Stimulated activated naive B cell treated with anti-CD40 and anti-IgM and Interleukin-4, amounts not matched to agents 10 μg/mL and 1 μg/mL and 100 μg/mL, for 72 hours (primary cell): ENCODE measurements around the gene PTPRQ.
"Not testable (repeated sequence)": the region's sequence is repeated elsewhere in the genome, so short reads cannot be mapped to it uniquely, and the experiment has no call there.

Experiments
- ATAC-seq, 2 donors: fragments of 150-1000 bp; cut with Tn5 transposase; replicated peaks; 2 replicates each; pipeline ENCODE4 v1.10.0; 2021; ENCODE audit warnings: moderate library complexity in 1 of 2
- DNase-seq: peaks from one replicate; pipeline ENCODE4 v3.0.0; 2021
- H3K27ac Mint-ChIP-seq: one replicate; pipeline ENCODE4 v1.8.0; 2022; ENCODE audit warnings: mild to moderate bottlenecking, mixed read lengths
- H3K27me3 Mint-ChIP-seq, 2 donors: one replicate each; pipeline ENCODE4 v1.8.0; 2022; ENCODE audit warnings: mixed read lengths in 2 of 2
- H3K36me3 Mint-ChIP-seq, 2 donors: one replicate each; pipeline ENCODE4 v1.8.0; 2022; ENCODE audit warnings: mixed read lengths in 2 of 2, mild to moderate bottlenecking in 1 of 2
- H3K4me1 Mint-ChIP-seq, 2 donors: one replicate each; pipeline ENCODE4 v1.8.0; 2022; ENCODE audit warnings: mixed read lengths in 2 of 2, mild to moderate bottlenecking in 1 of 2
- H3K4me3 Mint-ChIP-seq, 2 donors: one replicate each; pipeline ENCODE4 v1.8.0; 2022; ENCODE audit warnings: mild to moderate bottlenecking in 2 of 2, mixed read lengths in 2 of 2, moderate library complexity in 1 of 2
- H3K9me3 Mint-ChIP-seq, 2 donors: one replicate each; pipeline ENCODE4 v1.8.0; 2022; ENCODE audit warnings: mixed read lengths in 2 of 2, mild to moderate bottlenecking in 1 of 2

PTPRQ gene

DNA sequence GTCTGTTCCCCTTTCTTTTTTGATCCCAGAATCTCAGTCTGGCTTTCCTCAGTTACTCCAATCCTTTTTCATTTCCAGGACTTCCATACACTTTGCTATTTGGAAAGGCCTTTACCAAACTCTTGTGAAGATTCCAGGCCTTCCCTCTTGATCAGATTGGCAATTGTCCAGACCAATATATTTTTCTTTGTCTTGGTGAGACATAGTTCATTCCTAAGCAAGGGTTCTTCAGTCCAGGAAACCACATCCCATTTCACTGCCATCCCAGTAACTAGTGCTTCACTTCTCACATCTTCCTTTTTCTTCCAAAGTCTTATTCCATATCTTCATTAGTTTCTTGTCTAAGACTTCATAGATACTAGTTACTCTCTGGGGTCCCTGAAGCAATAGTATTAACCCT, 2.1 kb upstream of the PTPRQ start:
- H3K4me1 Mint-ChIP-seq: no peaks in the 10 kb centered on the region
- no peaks in the 10 kb centered on the region for H3K36me3 Mint-ChIP-seq
- H3K4me3 Mint-ChIP-seq: no peak overlapping the region
- ATAC-seq: no peak
- H3K9me3 Mint-ChIP-seq: peaks cover 1 to 5% of the 10 kb centered on the region in 2 donors
- no peak for DNase-seq
- H3K27me3 Mint-ChIP-seq: no peaks in the 10 kb centered on the region
- H3K27ac Mint-ChIP-seq: no peak overlapping the region

- Mint-ChIP-seq H3K27ac (no peak overlapping the region), H3K36me3 (no peaks in the 10 kb centered on the region), H3K9me3 (peaks cover 5% of the 10 kb centered on the region in 2 donors), H3K27me3 (no peaks in the 10 kb centered on the region), H3K4me3 (no peak overlapping the region), H3K4me1 (no peaks in the 10 kb centered on the region)
- DNase-seq (no peak), ATAC-seq (no peak)
These were observed 1.4 kb upstream of the PTPRQ start for GRCh38 chr12:80442426-80443222.

- ATAC-seq (no peak), DNase-seq (no peak)
- Mint-ChIP-seq H3K27ac (no peak overlapping the region), H3K27me3 (no peaks in the 10 kb centered on the region), H3K4me1 (no peaks in the 10 kb centered on the region), H3K4me3 (no peak overlapping the region), H3K36me3 (no peaks in the 10 kb centered on the region), H3K9me3 (peaks cover 5 to 7% of the 10 kb centered on the region in 2 donors)
These were observed 1.2 kb downstream of the PTPRQ start for GRCh38 chr12:80445083-80445793.

DNA sequence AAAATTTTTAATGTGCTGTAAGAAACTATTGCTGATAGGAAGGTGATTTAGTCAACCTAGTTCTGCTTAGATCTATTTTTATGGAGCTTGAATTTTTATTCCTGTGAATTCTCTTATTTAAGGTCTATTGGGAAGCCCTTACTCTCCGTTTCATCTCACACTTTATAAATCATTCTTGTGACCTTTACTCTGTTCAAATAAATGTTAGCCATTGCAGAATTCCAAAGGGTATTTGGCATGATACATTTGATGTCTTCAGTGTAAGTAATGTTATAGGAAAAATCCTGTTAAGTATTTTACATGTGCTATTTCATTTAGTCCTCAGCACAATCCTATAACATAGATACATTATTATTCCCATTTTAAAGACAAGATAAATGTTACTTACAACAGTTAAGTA, 12.5 kb downstream of the PTPRQ start:
- DNase-seq (no peak), ATAC-seq (no peak)
- Mint-ChIP-seq H3K4me1 (no peaks in the 10 kb centered on the region), H3K36me3 (no peaks in the 10 kb centered on the region), H3K9me3 (peaks cover 0 to 4% of the 10 kb centered on the region in 2 donors), H3K4me3 (no peak overlapping the region), H3K27ac (no peak overlapping the region), H3K27me3 (no peaks in the 10 kb centered on the region)

DNA sequence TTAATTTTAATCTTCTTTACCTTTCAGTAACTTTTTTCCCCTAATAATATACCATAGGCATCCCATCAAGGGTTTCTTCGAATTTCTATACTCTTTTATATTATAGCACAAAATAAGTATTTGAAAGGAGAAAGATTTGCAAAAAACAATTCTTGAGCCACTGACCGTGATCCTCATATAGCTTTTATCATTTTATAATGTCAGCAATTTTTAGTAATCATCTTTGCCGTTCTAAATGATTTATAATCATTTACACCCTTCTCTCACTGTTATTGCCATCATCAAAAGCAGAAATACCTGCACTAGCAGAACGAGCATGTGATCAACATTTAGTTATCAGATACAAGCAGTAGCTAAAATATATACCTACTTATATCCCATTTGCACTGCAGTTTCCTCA, 16.9 kb downstream of the PTPRQ start:
- Mint-ChIP-seq H3K27me3 (no peaks in the 10 kb centered on the region), H3K4me3 (no peak overlapping the region), H3K36me3 (no peaks in the 10 kb centered on the region), H3K27ac (no peak overlapping the region), H3K4me1 (no peaks in the 10 kb centered on the region), H3K9me3 (no peaks in the 10 kb centered on the region)
- DNase-seq: no peak
- ATAC-seq: no peak

DNA sequence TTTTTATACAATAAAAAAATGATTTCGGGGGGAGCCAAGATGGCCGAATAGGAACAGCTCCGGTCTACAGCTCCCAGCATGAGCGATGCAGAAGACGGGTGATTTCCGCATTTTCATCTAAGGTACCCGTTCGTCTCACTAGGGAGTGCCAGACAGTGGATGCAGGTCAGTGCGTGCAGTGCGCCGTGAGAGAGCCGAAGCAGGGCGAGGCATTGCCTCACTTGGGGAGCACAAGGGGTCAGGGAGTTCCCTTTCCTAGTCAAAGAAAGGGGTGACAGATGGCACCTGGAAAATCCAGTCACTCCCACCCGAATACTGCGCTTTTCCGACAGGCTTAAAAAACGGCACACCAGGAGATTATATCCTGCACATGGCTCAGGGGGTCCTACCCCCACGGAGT, 17.8 kb downstream of the PTPRQ start:
- H3K4me1 Mint-ChIP-seq, H3K27ac Mint-ChIP-seq, ATAC-seq, H3K36me3 Mint-ChIP-seq, H3K27me3 Mint-ChIP-seq, H3K9me3 Mint-ChIP-seq, DNase-seq, H3K4me3 Mint-ChIP-seq: not testable (repeated sequence)

DNA sequence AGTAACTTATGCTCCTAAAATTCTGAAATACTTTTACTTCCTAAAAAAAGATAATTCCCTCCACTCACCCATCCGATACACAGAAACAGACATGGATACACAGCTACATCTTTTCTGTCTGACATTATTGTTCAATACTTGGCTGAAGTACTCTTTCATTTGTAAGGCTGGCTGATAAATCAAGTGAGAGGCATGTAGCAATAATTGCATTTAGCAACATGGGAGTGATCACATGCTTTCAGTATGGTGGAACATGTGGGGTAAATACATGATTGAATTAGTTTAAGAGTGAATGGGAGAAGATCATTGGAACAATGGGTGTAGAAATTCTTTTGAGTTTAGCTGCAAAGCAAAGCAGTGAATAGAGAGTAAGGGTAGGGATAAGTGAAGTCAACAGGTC, 25.6 kb downstream of the PTPRQ start:
- H3K27me3 Mint-ChIP-seq: no peaks in the 10 kb centered on the region
- no peaks in the 10 kb centered on the region for H3K4me1 Mint-ChIP-seq
- H3K36me3 Mint-ChIP-seq: no peaks in the 10 kb centered on the region
- H3K4me3 Mint-ChIP-seq: no peak overlapping the region
- ATAC-seq (no peak), DNase-seq (no peak)
- no peak overlapping the region for H3K27ac Mint-ChIP-seq
- H3K9me3 Mint-ChIP-seq: no peaks in the 10 kb centered on the region

DNA sequence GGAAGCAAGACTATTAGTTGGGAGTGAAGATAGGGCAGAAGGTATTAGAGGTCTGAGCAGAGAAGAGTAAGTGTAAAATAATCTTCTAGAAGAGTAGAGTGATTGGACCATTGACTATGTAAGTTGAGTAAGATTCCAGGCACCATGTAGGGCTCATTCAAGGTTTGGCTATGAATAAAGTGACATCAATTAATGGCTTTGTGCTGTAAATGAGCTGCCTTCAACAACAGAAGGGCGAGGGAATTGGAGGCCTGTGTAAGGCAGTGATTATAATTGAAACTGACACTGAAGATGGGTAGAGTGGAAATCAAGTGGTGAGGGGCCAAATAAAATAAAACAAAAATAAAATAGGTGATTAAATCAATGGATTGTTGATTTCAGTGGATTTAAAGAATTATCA, 26.4 kb downstream of the PTPRQ start:
- Mint-ChIP-seq H3K27me3 (no peaks in the 10 kb centered on the region), H3K9me3 (no peaks in the 10 kb centered on the region), H3K4me3 (no peak overlapping the region), H3K27ac (no peak overlapping the region), H3K36me3 (no peaks in the 10 kb centered on the region), H3K4me1 (no peaks in the 10 kb centered on the region)
- ATAC-seq (no peak), DNase-seq (no peak)

DNA sequence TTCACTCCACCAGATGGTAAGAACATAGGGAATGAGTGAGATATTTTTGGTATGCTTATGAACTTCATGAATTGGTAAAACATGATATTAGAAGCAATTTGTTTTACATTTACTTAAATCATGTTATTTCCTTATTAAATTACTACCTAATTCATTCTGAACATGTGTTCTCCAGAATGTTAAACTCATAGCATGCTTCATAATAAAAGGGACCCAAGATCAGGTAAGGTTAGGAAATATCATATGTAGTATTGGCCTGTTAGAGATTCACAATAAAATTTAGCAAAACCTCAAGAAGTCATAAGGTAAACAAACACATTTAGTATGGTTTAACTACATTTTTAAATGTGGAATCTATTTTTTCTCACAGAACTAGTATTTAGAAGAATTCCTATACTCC, 28.2 kb downstream of the PTPRQ start:
- no peak for DNase-seq
- H3K27ac Mint-ChIP-seq: no peak overlapping the region
- no peaks in the 10 kb centered on the region for H3K4me1 Mint-ChIP-seq
- no peak overlapping the region for H3K4me3 Mint-ChIP-seq
- H3K27me3 Mint-ChIP-seq: no peaks in the 10 kb centered on the region
- ATAC-seq: no peak
- H3K9me3 Mint-ChIP-seq: no peaks in the 10 kb centered on the region
- H3K36me3 Mint-ChIP-seq: no peaks in the 10 kb centered on the region

DNA sequence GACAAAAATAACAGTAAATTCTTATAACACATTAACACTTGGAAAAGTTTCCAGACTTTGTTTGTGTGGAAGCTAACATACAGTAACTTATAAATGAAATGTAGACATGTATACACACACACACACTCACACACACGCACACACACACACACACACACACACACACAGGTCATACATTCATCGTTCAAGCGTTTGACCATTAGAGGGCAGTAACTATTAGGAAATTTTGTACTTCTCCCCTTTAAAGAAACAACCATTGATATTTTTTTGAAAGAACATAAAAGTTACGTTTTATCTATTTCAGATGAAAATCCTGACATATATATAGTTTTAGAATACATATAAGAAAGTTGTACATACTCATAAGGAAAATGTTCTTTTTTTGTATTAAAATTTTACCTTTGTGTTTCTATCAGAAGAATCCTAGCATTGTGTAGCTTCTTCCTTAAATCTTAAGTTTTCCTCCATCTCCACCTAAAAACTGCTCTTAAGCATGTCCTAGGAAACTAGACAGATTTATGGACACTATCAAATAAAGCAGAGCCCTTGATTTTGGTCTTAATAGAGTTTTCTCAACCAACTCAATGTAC, 29.0 kb downstream of the PTPRQ start:
- Mint-ChIP-seq H3K9me3 (no peaks in the 10 kb centered on the region), H3K36me3 (no peaks in the 10 kb centered on the region), H3K27me3 (no peaks in the 10 kb centered on the region), H3K27ac (no peak overlapping the region), H3K4me1 (no peaks in the 10 kb centered on the region), H3K4me3 (no peak overlapping the region)
- DNase-seq (no peak), ATAC-seq (no peak)

GRCh38 chr12:80477521-80478145, 33.6 kb downstream of the PTPRQ start:
- DNase-seq, H3K4me3 Mint-ChIP-seq, H3K9me3 Mint-ChIP-seq, H3K27ac Mint-ChIP-seq, H3K27me3 Mint-ChIP-seq, H3K36me3 Mint-ChIP-seq, H3K4me1 Mint-ChIP-seq, ATAC-seq: not testable (repeated sequence)

- no peak for ATAC-seq
- Mint-ChIP-seq H3K4me3 (no peak overlapping the region), H3K4me1 (no peaks in the 10 kb centered on the region), H3K27me3 (no peaks in the 10 kb centered on the region), H3K27ac (no peak overlapping the region), H3K9me3 (peaks cover 0 to 4% of the 10 kb centered on the region in 2 donors), H3K36me3 (no peaks in the 10 kb centered on the region)
- DNase-seq: no peak
These were observed 40.7 kb downstream of the PTPRQ start for GRCh38 chr12:80484746-80485145.

DNA sequence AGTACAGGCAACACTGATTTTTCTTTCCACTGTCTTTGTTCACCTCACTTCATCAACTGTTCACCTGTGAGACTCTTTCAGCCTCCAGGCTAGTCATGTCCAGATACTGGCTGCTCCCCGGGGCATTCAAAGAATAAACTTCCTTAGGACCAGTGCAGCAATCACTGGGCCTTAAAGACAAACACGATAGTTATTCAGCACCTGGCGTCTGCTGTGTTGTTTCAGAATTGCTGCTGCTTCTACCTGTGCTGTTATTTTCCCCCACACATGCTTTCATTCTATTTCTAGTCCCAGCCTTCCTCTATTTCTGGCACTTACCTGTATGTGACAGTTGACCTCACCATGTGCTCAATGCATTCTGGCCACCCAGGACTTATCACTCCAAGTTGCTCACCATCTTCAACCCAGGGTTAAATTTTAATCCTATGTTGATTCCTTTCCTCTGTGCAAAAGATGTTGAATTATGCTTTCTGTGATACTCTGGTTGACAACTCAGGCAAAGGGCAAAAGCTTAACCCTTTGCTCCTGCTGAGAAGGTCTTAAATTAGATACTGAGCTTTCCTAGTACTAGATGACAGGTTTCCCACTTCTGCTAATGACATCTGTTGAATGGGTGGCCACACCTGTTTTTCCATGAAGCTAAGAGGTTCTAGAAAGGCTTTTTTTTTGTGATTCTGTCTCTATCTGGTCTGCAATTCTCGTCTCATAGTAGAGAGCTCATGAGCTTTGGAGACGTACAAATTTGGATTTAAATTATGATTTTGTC, 41.4 kb downstream of the PTPRQ start:
- H3K27ac Mint-ChIP-seq: no peak overlapping the region
- H3K9me3 Mint-ChIP-seq: peaks cover 0 to 4% of the 10 kb centered on the region in 2 donors

GRCh38 chr12:80490329-80490728, 46.3 kb downstream of the PTPRQ start:
- H3K4me1 Mint-ChIP-seq: no peaks in the 10 kb centered on the region

More for the DNA sequence above, 41.4 kb downstream of the PTPRQ start:
- Mint-ChIP-seq H3K27me3 (no peaks in the 10 kb centered on the region), H3K36me3 (no peaks in the 10 kb centered on the region), H3K4me3 (no peak overlapping the region), H3K4me1 (no peaks in the 10 kb centered on the region)
- ATAC-seq (no peak), DNase-seq (no peak)

More at GRCh38 chr12:80490329-80490728, 46.3 kb downstream of the PTPRQ start:
- Mint-ChIP-seq H3K4me3 (no peak overlapping the region), H3K27ac (no peak overlapping the region), H3K36me3 (no peaks in the 10 kb centered on the region), H3K27me3 (no peaks in the 10 kb centered on the region), H3K9me3 (peaks cover 0 to 2% of the 10 kb centered on the region in 2 donors)
- ATAC-seq (no peak), DNase-seq (no peak)
